ENCODE data around the gene ALG8. TPM values are rescaled to one million over a fixed set of nuclear protein-coding genes. Genes with fewer than 3 reads are reported as not detected.

The ALG8 gene
- total RNA-seq, 1 experiment from 2014 or later = 97.0 TPM

DNA sequence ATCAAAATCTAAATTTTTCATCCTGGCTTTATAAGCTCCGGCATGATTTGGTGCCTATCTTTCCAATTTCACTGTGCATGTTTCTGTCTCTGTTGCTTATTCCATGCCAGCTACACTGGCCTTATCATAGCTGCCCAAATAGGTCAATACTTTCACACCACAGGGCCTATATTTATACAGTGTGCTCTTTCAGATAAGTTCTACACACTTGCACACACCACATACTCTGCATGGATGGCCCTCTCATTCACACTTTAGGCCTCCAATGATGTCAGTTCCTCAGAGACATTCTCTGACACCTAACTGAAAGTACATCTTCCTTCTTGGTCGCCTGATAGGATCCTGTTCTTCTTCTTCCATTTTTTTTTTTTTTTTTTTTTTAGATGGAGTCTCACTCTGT lies 7.0 kb downstream of the ALG8 start:
- no TSS peak for BruUV-seq (replicated peaks)

DNA sequence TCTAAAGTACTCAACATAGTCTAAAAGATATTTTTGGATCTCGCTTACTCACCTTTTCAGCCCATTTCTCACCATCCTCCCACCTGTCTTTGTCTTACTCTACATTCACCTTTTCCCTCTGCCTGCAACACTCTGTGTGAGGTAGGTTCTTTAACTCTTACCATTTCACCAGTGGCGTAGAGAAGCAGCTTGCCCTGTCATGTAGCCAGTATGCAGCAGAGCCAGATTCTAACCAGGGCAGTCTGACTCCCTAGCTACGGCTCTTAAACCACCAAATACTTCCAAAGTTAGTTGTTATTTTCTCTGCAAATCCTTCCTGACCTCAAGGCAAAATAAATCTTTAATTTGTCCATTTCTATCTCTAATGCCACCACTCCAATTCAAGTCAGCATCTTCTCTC lies 7.5 kb downstream of the ALG8 start:
- no peak for ATAC-seq
- ChIA-PET CTCF (interaction anchor here (0.5 kb wide), 1 partner anchor 124 kb away, joined by 3 read pairs; no protein-coding TSS in a partner anchor), POLR2A (no interaction called here)
- no peak for DNase-seq (ENCODE audit: low read depth, low spot score)
- Histone ChIP-seq H3K27me3 (ENCODE audit: control insufficient read depth, insufficient read depth, low read length) (no peaks in the 10 kb centered on the region), H3K27ac (ENCODE audit: low read length) (no peak overlapping the region), H3K4me3 (ENCODE audit: low read depth in 2 of 2, low read length in 2 of 2) (no peak overlapping the region), H3K36me3 (ENCODE audit: control insufficient read depth, insufficient read depth, low read length) (no peaks in the 10 kb centered on the region), H3K4me1 (ENCODE audit: control insufficient read depth, insufficient read depth, low read length) (no peaks in the 10 kb centered on the region), H3K9me3 (ENCODE audit: control insufficient read depth, insufficient read depth, low read depth, low read length) (no peaks in the 10 kb centered on the region)
- BruUV-seq (replicated peaks) = TSS peak; percentile 41
- in situ Hi-C loops (cut with HindIII; ENCODE audit: low pct_unique_long_range_greater_than_20kb, low sequenced_read_pairs) (no loop called here), intact Hi-C loops (cut with micrococcal nuclease; ENCODE audit: unreplicated experiment) (no loop called here)
- TF ChIP-seq, protein P1, sequence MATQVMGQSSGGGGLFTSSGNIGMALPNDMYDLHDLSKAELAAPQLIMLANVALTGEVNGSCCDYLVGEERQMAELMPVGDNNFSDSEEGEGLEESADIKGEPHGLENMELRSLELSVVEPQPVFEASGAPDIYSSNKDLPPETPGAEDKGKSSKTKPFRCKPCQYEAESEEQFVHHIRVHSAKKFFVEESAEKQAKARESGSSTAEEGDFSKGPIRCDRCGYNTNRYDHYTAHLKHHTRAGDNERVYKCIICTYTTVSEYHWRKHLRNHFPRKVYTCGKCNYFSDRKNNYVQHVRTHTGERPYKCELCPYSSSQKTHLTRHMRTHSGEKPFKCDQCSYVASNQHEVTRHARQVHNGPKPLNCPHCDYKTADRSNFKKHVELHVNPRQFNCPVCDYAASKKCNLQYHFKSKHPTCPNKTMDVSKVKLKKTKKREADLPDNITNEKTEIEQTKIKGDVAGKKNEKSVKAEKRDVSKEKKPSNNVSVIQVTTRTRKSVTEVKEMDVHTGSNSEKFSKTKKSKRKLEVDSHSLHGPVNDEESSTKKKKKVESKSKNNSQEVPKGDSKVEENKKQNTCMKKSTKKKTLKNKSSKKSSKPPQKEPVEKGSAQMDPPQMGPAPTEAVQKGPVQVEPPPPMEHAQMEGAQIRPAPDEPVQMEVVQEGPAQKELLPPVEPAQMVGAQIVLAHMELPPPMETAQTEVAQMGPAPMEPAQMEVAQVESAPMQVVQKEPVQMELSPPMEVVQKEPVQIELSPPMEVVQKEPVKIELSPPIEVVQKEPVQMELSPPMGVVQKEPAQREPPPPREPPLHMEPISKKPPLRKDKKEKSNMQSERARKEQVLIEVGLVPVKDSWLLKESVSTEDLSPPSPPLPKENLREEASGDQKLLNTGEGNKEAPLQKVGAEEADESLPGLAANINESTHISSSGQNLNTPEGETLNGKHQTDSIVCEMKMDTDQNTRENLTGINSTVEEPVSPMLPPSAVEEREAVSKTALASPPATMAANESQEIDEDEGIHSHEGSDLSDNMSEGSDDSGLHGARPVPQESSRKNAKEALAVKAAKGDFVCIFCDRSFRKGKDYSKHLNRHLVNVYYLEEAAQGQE (IDR thresholded peaks at IDR 0.05; ENCODE audit: insufficient read depth in 1 of 2, low read depth in 2 of 2, low read length in 1 of 2) = no peak
- TF ChIP-seq TCF7L2 (IDR thresholded peaks at IDR 0.05; ENCODE audit: low read depth, low read length) (no peak), SIN3A (IDR thresholded peaks at IDR 0.05; ENCODE audit: borderline replicate concordance, insufficient read depth, low read depth, low read length) (no peak), POLR2AphosphoS5 (IDR thresholded peaks at IDR 0.05; ENCODE audit: low read depth, low read length) (no peak)
- TF ChIP-seq, protein P2, sequence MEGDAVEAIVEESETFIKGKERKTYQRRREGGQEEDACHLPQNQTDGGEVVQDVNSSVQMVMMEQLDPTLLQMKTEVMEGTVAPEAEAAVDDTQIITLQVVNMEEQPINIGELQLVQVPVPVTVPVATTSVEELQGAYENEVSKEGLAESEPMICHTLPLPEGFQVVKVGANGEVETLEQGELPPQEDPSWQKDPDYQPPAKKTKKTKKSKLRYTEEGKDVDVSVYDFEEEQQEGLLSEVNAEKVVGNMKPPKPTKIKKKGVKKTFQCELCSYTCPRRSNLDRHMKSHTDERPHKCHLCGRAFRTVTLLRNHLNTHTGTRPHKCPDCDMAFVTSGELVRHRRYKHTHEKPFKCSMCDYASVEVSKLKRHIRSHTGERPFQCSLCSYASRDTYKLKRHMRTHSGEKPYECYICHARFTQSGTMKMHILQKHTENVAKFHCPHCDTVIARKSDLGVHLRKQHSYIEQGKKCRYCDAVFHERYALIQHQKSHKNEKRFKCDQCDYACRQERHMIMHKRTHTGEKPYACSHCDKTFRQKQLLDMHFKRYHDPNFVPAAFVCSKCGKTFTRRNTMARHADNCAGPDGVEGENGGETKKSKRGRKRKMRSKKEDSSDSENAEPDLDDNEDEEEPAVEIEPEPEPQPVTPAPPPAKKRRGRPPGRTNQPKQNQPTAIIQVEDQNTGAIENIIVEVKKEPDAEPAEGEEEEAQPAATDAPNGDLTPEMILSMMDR (IDR thresholded peaks at IDR 0.05) = no peak

More for the DNA sequence above, 7.0 kb downstream of the ALG8 start:
- no peaks in the 10 kb centered on the region for H3K4me1 ChIP-seq (ENCODE audit: control insufficient read depth, insufficient read depth, low read length)
- no peak overlapping the region for H3K27ac ChIP-seq (ENCODE audit: low read length)
- TF ChIP-seq POLR2AphosphoS5 (IDR thresholded peaks at IDR 0.05; ENCODE audit: low read depth, low read length) (no peak), SIN3A (IDR thresholded peaks at IDR 0.05; ENCODE audit: borderline replicate concordance, insufficient read depth, low read depth, low read length) (no peak)
- TF ChIP-seq, protein P1 (IDR thresholded peaks at IDR 0.05; ENCODE audit: insufficient read depth in 1 of 2, low read depth in 2 of 2, low read length in 1 of 2) = no peak
- TF ChIP-seq, protein P2 (IDR thresholded peaks at IDR 0.05) = no peak
- H3K36me3 ChIP-seq (ENCODE audit: control insufficient read depth, insufficient read depth, low read length) = no peaks in the 10 kb centered on the region
- ATAC-seq (no peak), DNase-seq (ENCODE audit: low read depth, low spot score) (no peak)
- H3K4me3 ChIP-seq (ENCODE audit: low read depth in 2 of 2, low read length in 2 of 2) = no peak overlapping the region
- no peaks in the 10 kb centered on the region for H3K27me3 ChIP-seq (ENCODE audit: control insufficient read depth, insufficient read depth, low read length)
- POLR2A ChIA-PET = no interaction called here
- intact Hi-C loops (cut with micrococcal nuclease; ENCODE audit: unreplicated experiment) = no loop called here
- CTCF ChIA-PET = no interaction called here
- in situ Hi-C loops (cut with HindIII; ENCODE audit: low pct_unique_long_range_greater_than_20kb, low sequenced_read_pairs) = no loop called here
- H3K9me3 ChIP-seq (ENCODE audit: control insufficient read depth, insufficient read depth, low read depth, low read length) = no peaks in the 10 kb centered on the region

Data from Panc1 (cell line).